ENCODE results near the gene RASGRP4. TPM values are rescaled to one million over a fixed set of nuclear protein-coding genes. Genes with fewer than 3 reads are reported as not detected.

Gene RASGRP4
- total and polyA plus RNA-seq, 2 donors (not counting 1 experiment from before 2014, with no cell fraction given), result not detected

- TF ChIP-seq CTCF (conservative IDR thresholded peaks at IDR 0.05 in 1 of 2, IDR thresholded peaks at IDR 0.05 in 1 of 2; ENCODE audit: low read depth in 1 of 2, low read length in 2 of 2) (no peak), EZH2 (IDR thresholded peaks at IDR 0.05; ENCODE audit: low read length, missing control alignments) (no peak)
- Histone ChIP-seq H3K4me1 (ENCODE audit: control insufficient read depth, extremely low read depth, insufficient read depth, low read length) (no peaks in the 10 kb centered on the region), H2AFZ (ENCODE audit: low read length) (no peak overlapping the region), H3K27me3 (ENCODE audit: control insufficient read depth, insufficient read depth, low read length) (no peaks in the 10 kb centered on the region), H3K4me2 (ENCODE audit: extremely low read depth, insufficient read depth, low read length) (no peak overlapping the region), H3K9me3 (ENCODE audit: control insufficient read depth, insufficient read depth, low read depth, low read length) (no peaks in the 10 kb centered on the region), H3K27ac (ENCODE audit: insufficient read depth, low read length) (no peak overlapping the region), H3K9ac (ENCODE audit: insufficient read depth, low read length) (no peak overlapping the region), H3K79me2 (ENCODE audit: control insufficient read depth, insufficient read depth, low read length) (no peaks in the 10 kb centered on the region), H3K4me3 (replicated peaks in 1 of 4; ENCODE audit: control extremely low read depth in 1 of 4, insufficient read depth in 1 of 4, low read depth in 3 of 4, low read length in 4 of 4) (no peak overlapping the region), H4K20me1 (ENCODE audit: control insufficient read depth, extremely low read depth, insufficient read depth, low read length) (no peaks in the 10 kb centered on the region), H3K36me3 (ENCODE audit: control insufficient read depth, insufficient read depth, low read length) (no peaks in the 10 kb centered on the region)
- DNase-seq (ENCODE audit: low read depth in 2 of 2), result no peak
Measured at GRCh38 chr19:38458991-38459390, 33.0 kb upstream of the RASGRP4 start.

GRCh38 chr19:38457690-38458405 is 31.8 kb upstream of the RASGRP4 start:
- no peak for DNase-seq (ENCODE audit: low read depth in 2 of 2)
- no peak overlapping the region for H3K27ac ChIP-seq (ENCODE audit: insufficient read depth, low read length)
- H3K36me3 ChIP-seq (ENCODE audit: control insufficient read depth, insufficient read depth, low read length), result no peaks in the 10 kb centered on the region
- H2AFZ ChIP-seq (ENCODE audit: low read length), result no peak overlapping the region
- no peaks in the 10 kb centered on the region for H3K4me1 ChIP-seq (ENCODE audit: control insufficient read depth, extremely low read depth, insufficient read depth, low read length)
- H3K9me3 ChIP-seq (ENCODE audit: control insufficient read depth, insufficient read depth, low read depth, low read length), result no peaks in the 10 kb centered on the region
- H4K20me1 ChIP-seq (ENCODE audit: control insufficient read depth, extremely low read depth, insufficient read depth, low read length), result no peaks in the 10 kb centered on the region
- TF ChIP-seq EZH2 (IDR thresholded peaks at IDR 0.05; ENCODE audit: low read length, missing control alignments), result no peak
- no peak for TF ChIP-seq CTCF (conservative IDR thresholded peaks at IDR 0.05 in 1 of 2, IDR thresholded peaks at IDR 0.05 in 1 of 2; ENCODE audit: low read depth in 1 of 2, low read length in 2 of 2)
- no peak overlapping the region for H3K4me3 ChIP-seq (replicated peaks in 1 of 4; ENCODE audit: control extremely low read depth in 1 of 4, insufficient read depth in 1 of 4, low read depth in 3 of 4, low read length in 4 of 4)
- no peaks in the 10 kb centered on the region for H3K27me3 ChIP-seq (ENCODE audit: control insufficient read depth, insufficient read depth, low read length)
- H3K4me2 ChIP-seq (ENCODE audit: extremely low read depth, insufficient read depth, low read length), result no peak overlapping the region
- no peak overlapping the region for H3K9ac ChIP-seq (ENCODE audit: insufficient read depth, low read length)
- H3K79me2 ChIP-seq (ENCODE audit: control insufficient read depth, insufficient read depth, low read length), result no peaks in the 10 kb centered on the region

- Histone ChIP-seq H3K9ac (ENCODE audit: insufficient read depth, low read length) (no peak overlapping the region), H4K20me1 (ENCODE audit: control insufficient read depth, extremely low read depth, insufficient read depth, low read length) (no peaks in the 10 kb centered on the region), H3K79me2 (ENCODE audit: control insufficient read depth, insufficient read depth, low read length) (no peaks in the 10 kb centered on the region), H3K36me3 (ENCODE audit: control insufficient read depth, insufficient read depth, low read length) (no peaks in the 10 kb centered on the region), H3K27ac (ENCODE audit: insufficient read depth, low read length) (no peak overlapping the region), H3K27me3 (ENCODE audit: control insufficient read depth, insufficient read depth, low read length) (no peaks in the 10 kb centered on the region), H3K4me2 (ENCODE audit: extremely low read depth, insufficient read depth, low read length) (no peak overlapping the region), H3K4me3 (replicated peaks in 1 of 4; ENCODE audit: control extremely low read depth in 1 of 4, insufficient read depth in 1 of 4, low read depth in 3 of 4, low read length in 4 of 4) (no peak overlapping the region), H3K4me1 (ENCODE audit: control insufficient read depth, extremely low read depth, insufficient read depth, low read length) (no peaks in the 10 kb centered on the region), H3K9me3 (ENCODE audit: control insufficient read depth, insufficient read depth, low read depth, low read length) (no peaks in the 10 kb centered on the region), H2AFZ (ENCODE audit: low read length) (no peak overlapping the region)
- TF ChIP-seq EZH2 (IDR thresholded peaks at IDR 0.05; ENCODE audit: low read length, missing control alignments) (no peak), CTCF (conservative IDR thresholded peaks at IDR 0.05 in 1 of 2, IDR thresholded peaks at IDR 0.05 in 1 of 2; ENCODE audit: low read depth in 1 of 2, low read length in 2 of 2) (no peak)
- DNase-seq (ENCODE audit: low read depth in 2 of 2), result no peak
Measured at GRCh38 chr19:38457202-38457601, 31.2 kb upstream of the RASGRP4 start.
